GM18507 (cell line): ENCODE measurements around the gene FHL1.

Experiments
- DNase-seq: peaks from one replicate; pipeline ENCODE4 v3.0.0; 2011; ENCODE audit warnings: low read depth; ENCODE audit not compliant: insufficient read length; ENCODE audit errors: extremely low spot score
- FAIRE-seq: peaks from 2 replicates; lab custom pipeline; 2011; peaks lifted over from hg19 to GRCh38; lab: Jason Lieb, UNC

The FHL1 gene

GRCh38 chrX:136179133-136179532, 31.8 kb downstream of the FHL1 start:
- no peak for DNase-seq
- FAIRE-seq = no peak

GRCh38 chrX:136182414-136182813, 35.1 kb downstream of the FHL1 start:
- DNase-seq (no peak), FAIRE-seq (no peak)

- FAIRE-seq = no peak
- DNase-seq = no peak
Measured at GRCh38 chrX:136183172-136183571, 35.8 kb downstream of the FHL1 start.

GRCh38 chrX:136183917-136184316, 36.6 kb downstream of the FHL1 start:
- DNase-seq (no peak), FAIRE-seq (no peak)

- no peak for DNase-seq
- FAIRE-seq = no peak
Measured at GRCh38 chrX:136185401-136186022, 38.2 kb downstream of the FHL1 start.

GRCh38 chrX:136186023-136186413, 38.7 kb downstream of the FHL1 start:
- DNase-seq (no peak), FAIRE-seq (no peak)

- FAIRE-seq (no peak), DNase-seq (no peak)
Measured at GRCh38 chrX:136189222-136189621, 41.9 kb downstream of the FHL1 start.

GRCh38 chrX:136190038-136190713, 42.8 kb downstream of the FHL1 start:
- no peak for DNase-seq
- no peak for FAIRE-seq

- FAIRE-seq = no peak
- DNase-seq = no peak
Measured at GRCh38 chrX:136191171-136191570, 43.8 kb downstream of the FHL1 start.

GRCh38 chrX:136192135-136192534, 44.8 kb downstream of the FHL1 start:
- DNase-seq = no peak
- no peak for FAIRE-seq

- no peak for FAIRE-seq
Measured at GRCh38 chrX:136192839-136193414, 45.6 kb downstream of the FHL1 start.

GRCh38 chrX:136193771-136194170, 46.4 kb downstream of the FHL1 start:
- no peak for FAIRE-seq
- DNase-seq = no peak

More at GRCh38 chrX:136192839-136193414, 45.6 kb downstream of the FHL1 start:
- no peak for DNase-seq

GRCh38 chrX:136194536-136194935, 47.2 kb downstream of the FHL1 start:
- DNase-seq (no peak), FAIRE-seq (no peak)

- DNase-seq (no peak), FAIRE-seq (no peak)
Measured at GRCh38 chrX:136195247-136195646, 47.9 kb downstream of the FHL1 start.

GRCh38 chrX:136196691-136197155, 49.4 kb downstream of the FHL1 start:
- FAIRE-seq = no peak
- no peak for DNase-seq

GRCh38 chrX:136198010-136198409, 50.7 kb downstream of the FHL1 start:
- FAIRE-seq = no peak

GRCh38 chrX:136198678-136199243, 51.4 kb downstream of the FHL1 start:
- DNase-seq = no peak
- FAIRE-seq = no peak

More at GRCh38 chrX:136198010-136198409, 50.7 kb downstream of the FHL1 start:
- no peak for DNase-seq

GRCh38 chrX:136199365-136199764, 52.0 kb downstream of the FHL1 start:
- FAIRE-seq = no peak
- DNase-seq = no peak

- FAIRE-seq = peak; percentile 49
Measured at GRCh38 chrX:136200466-136200865, 53.1 kb downstream of the FHL1 start.

GRCh38 chrX:136201601-136202000, 54.3 kb downstream of the FHL1 start:
- DNase-seq (no peak), FAIRE-seq (no peak)

More at GRCh38 chrX:136200466-136200865, 53.1 kb downstream of the FHL1 start:
- no peak for DNase-seq
